ENCODE data around the gene STC2. TPM values are rescaled to one million over a fixed set of nuclear protein-coding genes. Genes with fewer than 3 reads are reported as not detected.

STC2 gene
- polyA plus RNA-seq, 1 donor = 1.3 TPM

DNA sequence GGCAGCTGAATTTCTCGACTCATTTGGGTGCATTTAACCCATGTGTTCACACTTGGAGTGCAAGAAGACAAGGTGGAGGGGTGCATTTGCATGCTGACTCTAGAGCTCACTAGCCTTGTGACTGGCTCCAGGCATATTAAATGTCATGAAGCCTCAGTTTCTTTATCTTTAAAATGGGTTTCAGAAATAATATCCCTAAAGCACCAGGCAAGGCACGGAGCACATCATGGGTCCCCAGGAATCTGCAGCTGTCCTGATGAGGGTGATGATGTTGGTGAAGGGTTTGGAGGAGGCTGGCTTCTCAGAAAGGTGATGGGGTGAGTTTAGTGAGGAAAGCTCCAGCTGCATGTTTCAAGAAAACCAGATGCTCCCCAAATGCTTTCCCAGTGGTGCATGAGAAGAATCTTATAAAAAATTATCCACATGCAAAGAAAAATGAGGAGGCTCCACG lies 14.8 kb downstream of the STC2 start:
- no peak overlapping the region for H3K4me3 ChIP-seq (ENCODE audit: low read length)
- no peaks in the 10 kb centered on the region for H3K36me3 ChIP-seq (ENCODE audit: control insufficient read depth, insufficient read depth, low read length)
- peaks cover 4% of the 10 kb centered on the region for H3K4me1 ChIP-seq (ENCODE audit: control insufficient read depth, insufficient read depth, low read length)
- DNase-seq = no peak
- peaks cover 29% of the 10 kb centered on the region for H3K27me3 ChIP-seq (ENCODE audit: control insufficient read depth, insufficient read depth, low read length)
- H3K9me3 ChIP-seq (ENCODE audit: control insufficient read depth, low read depth, low read length) = peaks cover 3% of the 10 kb centered on the region
- H3K27ac ChIP-seq (ENCODE audit: low read length) = no peak overlapping the region
- WGBS (ENCODE audit: insufficient coverage, low lambda C conversion rate) = 89% methylated on average over 1 of the region's 3 CpGs

DNA sequence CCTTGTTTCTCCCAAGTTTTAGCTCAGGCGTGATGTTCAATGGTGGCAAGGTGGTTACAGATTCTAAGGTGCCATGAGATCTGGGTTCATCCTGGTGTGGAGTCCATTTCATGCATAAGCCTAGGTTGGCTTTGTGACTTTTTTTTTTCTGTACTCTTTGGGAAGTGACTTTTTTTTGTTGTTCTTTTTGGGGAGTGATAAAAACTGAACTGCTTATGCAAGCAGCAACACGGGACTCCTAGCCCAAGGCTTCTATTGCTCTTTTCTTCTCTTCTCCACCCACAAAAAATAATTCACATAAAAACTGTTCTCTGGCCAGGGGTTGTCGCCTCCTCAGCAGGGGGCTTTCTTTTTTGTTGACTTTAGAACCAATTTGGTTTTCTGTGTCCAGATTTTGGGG lies 15.4 kb downstream of the STC2 start:
- no peak for DNase-seq
- WGBS (ENCODE audit: insufficient coverage, low lambda C conversion rate) = 100% methylated on average over 1 of the region's 3 CpGs
- Histone ChIP-seq H3K4me1 (ENCODE audit: control insufficient read depth, insufficient read depth, low read length) (peaks cover 4% of the 10 kb centered on the region), H3K9me3 (ENCODE audit: control insufficient read depth, low read depth, low read length) (peaks cover 3% of the 10 kb centered on the region), H3K4me3 (ENCODE audit: low read length) (no peak overlapping the region), H3K27ac (ENCODE audit: low read length) (no peak overlapping the region), H3K36me3 (ENCODE audit: control insufficient read depth, insufficient read depth, low read length) (no peaks in the 10 kb centered on the region), H3K27me3 (ENCODE audit: control insufficient read depth, insufficient read depth, low read length) (peaks cover 29% of the 10 kb centered on the region)

DNA sequence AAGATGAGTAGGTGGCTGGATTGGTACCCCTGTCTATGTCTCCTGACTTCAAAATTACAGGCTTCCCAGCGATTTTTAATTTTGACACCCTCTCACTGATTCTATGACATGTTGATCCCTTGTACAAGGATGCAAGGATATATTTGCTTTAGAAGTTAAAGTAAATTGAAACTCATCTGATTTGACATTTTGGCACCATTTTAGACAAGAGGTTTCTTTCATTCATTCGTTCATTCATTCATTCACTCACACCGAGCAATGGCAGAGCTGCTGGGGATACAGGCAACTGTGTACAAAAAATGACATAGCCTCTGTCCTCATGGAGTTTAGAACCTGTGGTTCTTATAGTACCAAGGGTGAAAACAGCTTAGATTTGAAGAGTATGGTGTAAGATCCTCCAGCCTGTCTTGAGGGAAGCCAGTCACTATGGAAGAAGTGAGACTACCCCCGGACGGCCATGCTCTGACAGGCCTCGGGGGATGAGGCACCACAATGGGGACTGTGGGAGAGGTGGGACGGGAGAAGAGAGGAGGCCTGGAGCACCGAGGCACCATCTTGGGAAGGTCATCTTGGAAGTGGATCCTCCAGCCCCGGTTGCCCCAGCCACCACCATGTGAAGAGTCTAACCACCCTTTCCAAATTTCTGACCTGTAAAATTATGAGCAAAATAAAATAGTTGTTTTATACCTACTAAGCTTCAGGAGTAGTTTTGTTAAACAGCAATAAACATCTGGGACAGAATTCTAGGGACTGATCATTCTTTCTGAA lies 16.2 kb downstream of the STC2 start:
- Histone ChIP-seq H3K27me3 (ENCODE audit: control insufficient read depth, insufficient read depth, low read length) (peaks cover 29% of the 10 kb centered on the region), H3K9me3 (ENCODE audit: control insufficient read depth, low read depth, low read length) (no peaks in the 10 kb centered on the region), H3K4me1 (ENCODE audit: control insufficient read depth, insufficient read depth, low read length) (peaks cover 4% of the 10 kb centered on the region), H3K4me3 (ENCODE audit: low read length) (no peak overlapping the region), H3K27ac (ENCODE audit: low read length) (no peak overlapping the region), H3K36me3 (ENCODE audit: control insufficient read depth, insufficient read depth, low read length) (no peaks in the 10 kb centered on the region)
- WGBS (ENCODE audit: insufficient coverage, low lambda C conversion rate) = no CpG with 5 or more reads among the region's 9 CpGs
- no peak for DNase-seq

DNA sequence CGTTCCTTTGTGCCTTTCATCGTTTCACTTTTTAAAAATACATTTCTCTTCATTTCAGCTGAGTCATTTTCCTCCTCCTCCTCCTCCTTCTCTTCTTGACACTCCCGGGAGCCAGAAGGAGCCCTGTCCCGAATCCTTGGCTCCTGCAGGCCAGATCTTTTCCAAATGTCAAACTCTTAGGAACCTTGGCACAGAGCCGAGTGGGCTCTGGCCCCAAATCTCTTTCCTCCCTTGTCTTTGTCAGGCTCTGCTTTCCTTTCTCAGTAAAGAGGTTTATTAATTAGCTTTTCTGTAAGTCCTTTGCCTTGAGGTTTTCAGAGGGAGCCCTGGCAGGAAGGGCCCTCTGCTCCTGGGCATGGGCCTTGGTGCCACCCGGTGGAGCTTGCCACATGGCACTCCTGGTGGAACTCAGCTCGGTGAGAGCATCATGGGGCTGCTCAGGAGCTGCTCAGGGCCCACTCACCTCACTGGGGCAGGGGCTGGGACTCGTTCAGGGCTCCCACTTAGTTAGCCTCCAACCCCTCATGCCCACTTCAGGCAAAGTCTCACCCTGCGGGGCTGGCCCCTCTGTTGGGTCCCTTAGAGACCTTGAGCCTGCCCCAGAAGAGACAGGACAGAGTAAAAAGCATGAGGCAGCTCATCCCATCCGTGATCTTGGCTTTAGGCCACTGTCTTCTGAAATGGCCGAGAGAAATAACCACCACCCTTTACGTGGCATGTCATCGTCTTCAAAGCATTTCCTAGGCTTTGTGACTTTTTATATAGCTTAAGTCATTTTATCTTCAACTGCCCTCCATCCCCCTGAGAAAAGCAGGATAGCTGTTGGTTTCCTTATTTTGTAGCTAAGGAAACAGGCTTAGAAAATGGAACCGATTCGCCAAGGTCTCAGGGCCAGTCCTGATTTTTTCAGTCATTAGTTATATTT lies 17.1 kb downstream of the STC2 start:
- Histone ChIP-seq H3K27me3 (ENCODE audit: control insufficient read depth, insufficient read depth, low read length) (peaks cover 22% of the 10 kb centered on the region), H3K4me3 (ENCODE audit: low read length) (no peak overlapping the region), H3K4me1 (ENCODE audit: control insufficient read depth, insufficient read depth, low read length) (peaks cover 4% of the 10 kb centered on the region), H3K36me3 (ENCODE audit: control insufficient read depth, insufficient read depth, low read length) (no peaks in the 10 kb centered on the region), H3K9me3 (ENCODE audit: control insufficient read depth, low read depth, low read length) (no peaks in the 10 kb centered on the region), H3K27ac (ENCODE audit: low read length) (no peak overlapping the region)
- no peak for DNase-seq
- 68% methylated on average over 3 of the region's 15 CpGs for WGBS (ENCODE audit: insufficient coverage, low lambda C conversion rate)

DNA sequence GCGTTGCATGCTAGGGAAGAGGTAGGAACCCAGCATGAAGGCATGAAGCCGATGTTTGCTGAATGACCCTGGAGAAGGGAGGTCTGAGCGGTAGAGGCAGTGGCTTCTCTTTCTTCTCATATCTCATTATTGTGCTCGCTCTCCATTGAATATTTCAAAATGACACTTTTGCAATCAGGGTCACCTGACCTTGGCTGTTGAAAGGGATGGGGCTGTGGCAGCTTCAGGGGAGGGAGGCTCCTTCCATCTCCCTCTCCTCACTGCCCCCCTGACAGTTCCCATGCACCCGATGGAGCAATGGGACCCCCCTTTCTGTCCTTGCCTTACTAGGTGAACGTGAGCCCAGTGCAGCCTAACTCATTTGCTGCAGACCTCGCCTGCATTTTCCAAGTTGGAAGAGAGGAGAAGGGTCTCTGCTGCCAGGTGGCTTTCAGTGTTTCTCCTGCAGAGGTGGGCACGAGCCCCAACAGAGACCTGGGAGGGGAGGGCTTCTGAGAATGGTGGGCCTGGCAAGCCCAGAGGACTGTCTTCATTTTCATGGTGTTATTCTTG lies 17.9 kb downstream of the STC2 start:
- no peak overlapping the region for H3K27ac ChIP-seq (ENCODE audit: low read length)
- H3K4me1 ChIP-seq (ENCODE audit: control insufficient read depth, insufficient read depth, low read length) = no peaks in the 10 kb centered on the region
- WGBS (ENCODE audit: insufficient coverage, low lambda C conversion rate) = no CpG with 5 or more reads among the region's 8 CpGs

DNA sequence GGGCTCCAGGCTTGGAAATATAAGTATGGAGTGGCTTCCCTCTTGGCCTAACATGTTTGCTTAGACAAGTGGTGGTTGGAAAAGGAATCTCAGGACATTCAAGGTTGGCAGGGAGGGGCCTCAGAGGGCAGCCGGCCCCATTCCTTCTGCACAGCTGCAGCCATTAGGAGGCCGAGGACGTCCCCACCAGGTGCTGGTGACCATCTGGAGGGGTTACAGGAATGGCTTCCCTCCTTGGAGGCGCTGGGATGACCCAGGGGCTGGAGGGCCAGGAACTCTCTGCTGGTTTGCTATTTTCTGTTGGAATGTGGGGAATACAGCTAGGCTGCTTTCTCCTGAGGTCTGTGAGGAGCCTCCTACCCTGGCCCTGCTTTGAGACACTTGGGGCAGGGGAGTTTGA lies 18.5 kb downstream of the STC2 start:
- no peak for DNase-seq
- H3K4me1 ChIP-seq (ENCODE audit: control insufficient read depth, insufficient read depth, low read length) = no peaks in the 10 kb centered on the region
- peaks cover 23% of the 10 kb centered on the region for H3K27me3 ChIP-seq (ENCODE audit: control insufficient read depth, insufficient read depth, low read length)
- H3K9me3 ChIP-seq (ENCODE audit: control insufficient read depth, low read depth, low read length) = no peaks in the 10 kb centered on the region
- WGBS (ENCODE audit: insufficient coverage, low lambda C conversion rate) = no CpG with 5 or more reads among the region's 4 CpGs
- no peak overlapping the region for H3K27ac ChIP-seq (ENCODE audit: low read length)
- H3K36me3 ChIP-seq (ENCODE audit: control insufficient read depth, insufficient read depth, low read length) = no peaks in the 10 kb centered on the region
- H3K4me3 ChIP-seq (ENCODE audit: low read length) = no peak overlapping the region

More for the DNA sequence above, 17.9 kb downstream of the STC2 start:
- H3K36me3 ChIP-seq (ENCODE audit: control insufficient read depth, insufficient read depth, low read length) = no peaks in the 10 kb centered on the region
- peaks cover 19% of the 10 kb centered on the region for H3K27me3 ChIP-seq (ENCODE audit: control insufficient read depth, insufficient read depth, low read length)
- no peak overlapping the region for H3K4me3 ChIP-seq (ENCODE audit: low read length)
- DNase-seq = no peak
- no peaks in the 10 kb centered on the region for H3K9me3 ChIP-seq (ENCODE audit: control insufficient read depth, low read depth, low read length)

DNA sequence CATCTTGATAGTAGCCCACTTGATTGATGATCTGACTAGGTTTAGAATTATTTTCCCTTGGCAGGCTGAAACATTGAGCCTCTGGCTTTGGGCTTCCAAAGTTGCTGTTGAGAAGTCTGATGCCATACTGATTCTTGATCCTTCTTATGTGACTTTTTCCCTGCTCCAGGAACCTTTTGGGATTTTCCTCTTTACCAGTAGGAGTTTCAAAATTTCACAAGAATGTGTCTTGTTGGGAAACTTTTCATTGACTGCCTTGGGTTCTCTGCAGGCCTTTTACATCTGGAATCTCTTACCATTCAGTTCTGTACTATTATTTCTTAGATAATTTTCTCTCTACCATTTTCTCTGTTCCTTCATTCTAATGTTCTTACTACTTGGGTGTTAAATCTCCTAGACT lies 20.0 kb downstream of the STC2 start:
- Histone ChIP-seq H3K27ac (ENCODE audit: low read length) (no peak overlapping the region), H3K27me3 (ENCODE audit: control insufficient read depth, insufficient read depth, low read length) (peaks cover 27% of the 10 kb centered on the region), H3K4me3 (ENCODE audit: low read length) (no peak overlapping the region), H3K9me3 (ENCODE audit: control insufficient read depth, low read depth, low read length) (no peaks in the 10 kb centered on the region), H3K36me3 (ENCODE audit: control insufficient read depth, insufficient read depth, low read length) (no peaks in the 10 kb centered on the region), H3K4me1 (ENCODE audit: control insufficient read depth, insufficient read depth, low read length) (no peaks in the 10 kb centered on the region)
- DNase-seq = no peak

DNA sequence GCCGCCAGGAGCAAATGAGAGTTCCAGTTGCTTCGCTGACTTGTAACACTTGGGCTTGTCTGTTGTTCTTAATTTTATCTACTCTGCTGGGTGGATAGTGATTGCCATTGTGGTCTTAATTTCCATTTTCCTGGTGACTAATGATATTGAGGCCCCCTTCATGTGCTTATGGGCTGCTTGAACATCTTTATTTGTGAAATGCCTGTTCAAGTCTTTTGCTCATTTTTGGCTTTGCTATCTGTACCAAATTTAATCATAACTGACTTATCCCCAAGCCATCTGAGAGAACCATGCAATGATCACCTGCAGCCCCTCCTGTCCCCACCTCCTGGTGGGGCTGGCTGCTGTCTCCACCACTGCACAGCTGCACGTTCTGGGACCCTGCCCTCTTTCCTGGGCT lies 20.5 kb downstream of the STC2 start:
- Histone ChIP-seq H3K4me1 (ENCODE audit: control insufficient read depth, insufficient read depth, low read length) (no peaks in the 10 kb centered on the region), H3K36me3 (ENCODE audit: control insufficient read depth, insufficient read depth, low read length) (no peaks in the 10 kb centered on the region), H3K9me3 (ENCODE audit: control insufficient read depth, low read depth, low read length) (no peaks in the 10 kb centered on the region), H3K4me3 (ENCODE audit: low read length) (no peak overlapping the region), H3K27ac (ENCODE audit: low read length) (no peak overlapping the region), H3K27me3 (ENCODE audit: control insufficient read depth, insufficient read depth, low read length) (peaks cover 23% of the 10 kb centered on the region)
- no CpG with 5 or more reads among the region's 3 CpGs for WGBS (ENCODE audit: insufficient coverage, low lambda C conversion rate)
- DNase-seq = no peak

DNA sequence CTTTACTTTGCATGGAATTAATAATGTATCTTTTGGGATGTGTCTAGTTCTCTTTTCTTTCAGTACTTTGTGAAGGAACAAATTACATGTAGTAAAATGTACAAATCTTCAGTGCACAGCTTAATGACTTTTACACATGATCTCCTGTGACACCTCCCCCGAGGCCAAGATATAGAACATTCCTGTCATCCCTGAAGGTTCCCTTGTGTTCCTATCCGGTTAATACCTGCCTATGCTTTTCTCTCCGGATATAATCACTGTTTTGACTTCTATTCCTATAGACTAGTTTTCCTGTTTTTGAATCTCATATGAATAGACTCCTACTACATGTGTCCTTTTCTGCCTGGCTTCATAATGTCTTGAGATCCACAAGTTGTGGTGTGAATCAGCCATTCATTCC lies 21.5 kb downstream of the STC2 start:
- WGBS (ENCODE audit: insufficient coverage, low lambda C conversion rate) = 63% methylated on average over 3 of the region's 3 CpGs
- no peak overlapping the region for H3K27ac ChIP-seq (ENCODE audit: low read length)

DNA sequence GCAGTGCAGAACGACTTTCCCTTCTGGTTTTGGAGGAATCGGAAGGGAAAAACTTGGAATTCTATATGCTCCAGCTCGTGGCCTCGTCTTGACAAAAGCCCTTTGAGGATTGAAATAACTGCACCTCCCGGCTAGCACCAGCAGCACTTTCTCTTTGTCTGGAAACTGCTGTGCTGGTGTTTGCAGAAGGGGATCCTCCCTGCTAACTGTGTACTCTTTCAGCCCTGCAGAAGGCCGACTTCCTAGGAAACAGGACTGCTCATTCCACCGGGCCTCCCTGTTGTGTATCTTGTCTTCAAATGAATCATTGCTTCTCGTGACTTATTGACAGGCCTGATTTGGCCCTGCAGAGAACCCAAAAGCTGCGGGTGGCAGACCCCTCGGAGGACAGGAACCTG lies 23.6 kb downstream of the STC2 start:
- no peaks in the 10 kb centered on the region for H3K4me1 ChIP-seq (ENCODE audit: control insufficient read depth, insufficient read depth, low read length)
- no peak for DNase-seq
- H3K9me3 ChIP-seq (ENCODE audit: control insufficient read depth, low read depth, low read length) = no peaks in the 10 kb centered on the region
- no peak overlapping the region for H3K4me3 ChIP-seq (ENCODE audit: low read length)
- WGBS (ENCODE audit: insufficient coverage, low lambda C conversion rate) = no CpG with 5 or more reads among the region's 10 CpGs
- no peaks in the 10 kb centered on the region for H3K36me3 ChIP-seq (ENCODE audit: control insufficient read depth, insufficient read depth, low read length)
- no peak overlapping the region for H3K27ac ChIP-seq (ENCODE audit: low read length)
- peaks cover 23% of the 10 kb centered on the region for H3K27me3 ChIP-seq (ENCODE audit: control insufficient read depth, insufficient read depth, low read length)

More for the DNA sequence above, 21.5 kb downstream of the STC2 start:
- Histone ChIP-seq H3K4me1 (ENCODE audit: control insufficient read depth, insufficient read depth, low read length) (no peaks in the 10 kb centered on the region), H3K4me3 (ENCODE audit: low read length) (no peak overlapping the region), H3K36me3 (ENCODE audit: control insufficient read depth, insufficient read depth, low read length) (no peaks in the 10 kb centered on the region), H3K9me3 (ENCODE audit: control insufficient read depth, low read depth, low read length) (no peaks in the 10 kb centered on the region), H3K27me3 (ENCODE audit: control insufficient read depth, insufficient read depth, low read length) (peaks cover 23% of the 10 kb centered on the region)
- DNase-seq = no peak
